Chondrocyte (in vitro differentiated cells): ENCODE measurements around the gene NOTCH1. TPM values are rescaled to one million over a fixed set of nuclear protein-coding genes. Genes with fewer than 3 reads are reported as not detected.

Source experiments
- DNase-seq: peaks from one replicate; pipeline ENCODE4 v3.0.0; 2021; ENCODE audit warnings: mixed read lengths, low spot score
- H3K27ac Mint-ChIP-seq: one replicate; pipeline ENCODE4 v1.8.0; 2021; ENCODE audit warnings: mild to moderate bottlenecking, moderate library complexity, mixed read lengths; ENCODE audit not compliant: unreplicated experiment
- H3K27me3 Mint-ChIP-seq: 2 replicates; pipeline ENCODE4 v1.8.0; 2021; ENCODE audit warnings: low read depth, mixed read lengths
- H3K36me3 Mint-ChIP-seq: 2 replicates; pipeline ENCODE4 v1.8.0; 2021; ENCODE audit warnings: low read depth, mixed read lengths
- H3K4me1 Mint-ChIP-seq: 2 replicates; pipeline ENCODE4 v1.8.0; 2021; ENCODE audit warnings: low read depth, mild to moderate bottlenecking, mixed read lengths
- H3K4me3 Mint-ChIP-seq: one replicate; pipeline ENCODE4 v1.8.0; 2021; ENCODE audit warnings: mild to moderate bottlenecking, moderate library complexity, mixed read lengths; ENCODE audit not compliant: unreplicated experiment
- H3K9me3 Mint-ChIP-seq: 2 replicates; pipeline ENCODE4 v1.8.0; 2021; ENCODE audit warnings: low read depth, mixed read lengths
- CTCF ChIP-seq: fragments of 200-600 bp; sonication (generic); IDR thresholded peaks from 2 replicates; pipeline ENCODE4 v1.5.0; 2021; ENCODE audit warnings: antibody characterized with exemption, mild to moderate bottlenecking, moderate library complexity
- total RNA-seq: library from RNA; stranded (reverse); gene quantifications from 3 replicates; pipeline ENCODE4 v1.2.1, GENCODE V29; 2021

NOTCH1 gene
- total RNA-seq, 1 donor from 2014 or later: 28.7 TPM

- TF ChIP-seq CTCF: no peak
- Mint-ChIP-seq H3K36me3 (peaks cover 21% of the 10 kb centered on the region), H3K4me3 (no peak overlapping the region), H3K4me1 (no peaks in the 10 kb centered on the region), H3K27ac (no peak overlapping the region), H3K27me3 (no peaks in the 10 kb centered on the region), H3K9me3 (no peaks in the 10 kb centered on the region)
- DNase-seq: no peak
Measured at GRCh38 chr9:136499935-136500910, 45.6 kb downstream of the NOTCH1 start.

GRCh38 chr9:136499071-136499934, 46.5 kb downstream of the NOTCH1 start:
- no peak overlapping the region for H3K27ac Mint-ChIP-seq
- H3K4me3 Mint-ChIP-seq: no peak overlapping the region
- no peak for TF ChIP-seq CTCF
- H3K27me3 Mint-ChIP-seq: no peaks in the 10 kb centered on the region
- DNase-seq: no peak
- H3K9me3 Mint-ChIP-seq: no peaks in the 10 kb centered on the region
- H3K36me3 Mint-ChIP-seq: peaks cover 21% of the 10 kb centered on the region
- no peaks in the 10 kb centered on the region for H3K4me1 Mint-ChIP-seq

DNA sequence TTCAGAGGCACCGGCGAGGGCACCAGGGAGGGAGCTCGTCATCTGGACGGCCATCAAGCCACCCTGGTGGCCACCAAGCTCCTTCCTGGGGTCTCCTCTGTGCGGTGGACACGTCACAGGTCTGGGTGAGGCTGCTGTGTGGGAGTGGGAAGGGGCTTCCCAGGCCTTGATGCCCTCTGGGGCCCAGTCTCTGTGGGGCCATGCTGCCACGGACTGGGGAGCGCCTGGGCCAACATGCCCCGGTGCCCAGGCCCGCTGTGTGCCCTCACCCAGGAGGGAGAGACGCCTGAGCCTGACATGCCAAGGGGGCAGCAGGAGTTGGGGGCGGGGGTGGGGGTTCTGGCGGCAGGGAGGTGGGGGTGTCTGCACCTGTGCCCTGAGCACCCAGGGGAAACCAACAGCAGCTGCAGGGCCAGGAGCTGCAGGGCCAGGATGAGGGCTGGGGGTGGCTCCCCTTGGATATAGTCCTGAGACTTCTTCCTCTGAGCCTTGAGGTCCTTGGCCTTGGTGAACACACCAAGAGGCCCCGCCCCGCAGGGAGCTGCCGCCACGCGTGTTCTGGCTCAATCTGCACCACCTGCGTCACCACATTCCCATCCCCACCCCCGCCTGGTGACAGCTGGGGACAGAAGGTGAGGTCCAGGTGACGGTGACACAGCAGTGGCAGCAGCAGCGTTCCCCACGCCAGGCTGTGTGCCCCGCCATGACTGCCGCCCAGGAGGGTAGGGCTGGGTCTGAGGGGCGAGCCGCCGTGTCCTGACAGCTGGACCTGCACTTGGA, 47.7 kb downstream of the NOTCH1 start:
- no peaks in the 10 kb centered on the region for H3K9me3 Mint-ChIP-seq
- H3K27ac Mint-ChIP-seq: no peak overlapping the region
- no peak for TF ChIP-seq CTCF
- H3K4me3 Mint-ChIP-seq: no peak overlapping the region
- H3K4me1 Mint-ChIP-seq: no peaks in the 10 kb centered on the region
- H3K36me3 Mint-ChIP-seq: peaks cover 19% of the 10 kb centered on the region
- no peaks in the 10 kb centered on the region for H3K27me3 Mint-ChIP-seq
- no peak for DNase-seq

DNA sequence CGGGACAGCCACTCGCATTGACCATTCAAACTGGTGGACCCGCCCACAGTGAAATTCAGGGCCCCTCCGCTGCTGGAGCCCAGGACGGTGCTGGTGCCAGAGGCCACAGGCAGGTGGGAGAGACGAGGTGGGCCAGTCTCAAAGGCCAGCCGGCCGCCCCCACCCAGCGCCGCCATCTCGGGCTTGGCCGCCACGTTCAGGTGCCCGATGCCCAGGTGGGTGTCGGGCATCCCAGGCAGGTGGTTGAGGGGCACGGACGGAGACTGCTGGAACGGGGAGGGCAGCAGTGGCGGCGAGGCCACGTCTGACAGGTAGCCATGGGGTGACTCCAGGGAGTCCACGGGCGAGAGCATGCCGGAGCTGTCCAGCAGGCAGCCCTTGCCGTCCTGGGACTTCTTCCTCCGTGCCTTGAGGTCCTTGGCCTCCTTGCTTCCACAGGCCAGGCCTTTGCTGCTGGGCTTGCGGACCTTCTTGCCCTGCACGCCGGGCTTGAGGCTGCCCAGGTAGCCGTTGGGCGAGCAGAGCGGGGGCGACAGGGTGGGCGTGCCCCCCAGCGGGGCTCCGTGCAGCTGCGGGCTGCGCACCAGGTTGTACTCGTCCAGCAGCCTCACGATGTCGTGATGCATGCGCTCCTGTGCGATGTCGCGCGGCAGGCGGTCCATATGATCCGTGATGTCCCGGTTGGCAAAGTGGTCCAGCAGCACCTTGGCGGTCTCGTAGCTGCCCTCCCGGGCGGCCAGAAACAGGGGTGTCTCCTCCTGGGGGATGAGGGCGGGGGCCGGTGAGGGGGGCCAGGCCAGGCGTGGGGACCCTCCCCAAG, 48.8 kb downstream of the NOTCH1 start:
- H3K36me3 Mint-ChIP-seq: peaks cover 16% of the 10 kb centered on the region
- no peaks in the 10 kb centered on the region for H3K4me1 Mint-ChIP-seq
- TF ChIP-seq CTCF: no peak
- H3K4me3 Mint-ChIP-seq: no peak overlapping the region
- H3K9me3 Mint-ChIP-seq: no peaks in the 10 kb centered on the region
- H3K27me3 Mint-ChIP-seq: no peaks in the 10 kb centered on the region
- DNase-seq: no peak
- no peak overlapping the region for H3K27ac Mint-ChIP-seq
